Glomerular endothelial cell (primary cell): ENCODE data around the gene INTS6. TPM values are rescaled to one million over a fixed set of nuclear protein-coding genes. Genes with fewer than 3 reads are reported as not detected.

Experiments
- DNase-seq: peaks from one replicate; pipeline ENCODE4 v3.0.0-alpha.2; 2011; ENCODE audit warnings: low read depth, low spot score; ENCODE audit errors: extremely low read depth
- total RNA-seq: library from RNA; depleted of rRNA; stranded (reverse); fragments of >200 nt; gene quantifications from 2 replicates; pipeline ENCODE4 v1.2.3, GENCODE V29; 2015

INTS6 gene
- total RNA-seq, 1 donor from 2014 or later = 26.9 TPM

DNA sequence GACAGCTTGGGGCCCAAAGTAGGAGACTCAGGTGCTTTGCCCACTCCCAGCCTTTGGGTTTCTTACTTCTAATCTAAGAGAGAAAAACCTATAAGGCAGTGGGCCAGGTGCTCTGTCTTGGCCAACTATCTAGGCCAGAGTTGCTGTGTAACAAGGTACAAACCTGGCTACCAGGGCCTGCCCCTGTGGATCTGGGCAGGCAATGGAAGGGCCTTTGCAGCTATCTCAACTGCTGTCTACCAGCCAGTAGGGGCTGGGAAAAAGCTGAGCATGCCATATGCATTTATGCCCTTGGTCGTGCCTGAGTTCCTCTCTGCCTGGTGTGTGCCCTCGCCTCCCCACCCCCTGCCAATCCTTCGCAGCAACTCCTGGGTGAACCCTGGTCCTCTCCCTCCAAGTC, 130.0 kb downstream of the INTS6 start:
- DNase-seq = no peak

DNA sequence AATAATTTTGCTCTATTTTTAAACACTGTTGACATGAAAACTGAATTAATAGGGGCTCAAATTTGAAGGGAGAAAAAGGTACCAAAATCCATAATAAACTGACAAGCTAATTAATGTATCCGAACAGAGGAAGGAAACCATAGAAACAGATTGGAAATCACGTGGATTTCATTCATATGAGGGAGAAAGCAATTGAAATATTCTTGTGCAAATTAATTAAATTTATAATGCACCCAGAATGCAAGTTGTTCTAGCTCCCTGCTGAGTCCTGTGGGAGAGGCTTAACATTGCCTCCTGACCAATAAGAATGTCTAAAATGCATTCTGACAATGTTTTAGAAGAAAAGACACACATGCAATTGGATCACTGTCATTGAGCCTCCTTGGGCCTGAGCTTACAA, 131.0 kb downstream of the INTS6 start:
- DNase-seq = no peak

GRCh38 chr13:51318876-51319275, 134.0 kb downstream of the INTS6 start:
- no peak for DNase-seq

GRCh38 chr13:51318015-51318414, 134.8 kb downstream of the INTS6 start:
- no peak for DNase-seq

- DNase-seq = no peak
These were observed 135.6 kb downstream of the INTS6 start for GRCh38 chr13:51317262-51317661.

- no peak for DNase-seq
These were observed 139.2 kb downstream of the INTS6 start for GRCh38 chr13:51313619-51314018.

DNA sequence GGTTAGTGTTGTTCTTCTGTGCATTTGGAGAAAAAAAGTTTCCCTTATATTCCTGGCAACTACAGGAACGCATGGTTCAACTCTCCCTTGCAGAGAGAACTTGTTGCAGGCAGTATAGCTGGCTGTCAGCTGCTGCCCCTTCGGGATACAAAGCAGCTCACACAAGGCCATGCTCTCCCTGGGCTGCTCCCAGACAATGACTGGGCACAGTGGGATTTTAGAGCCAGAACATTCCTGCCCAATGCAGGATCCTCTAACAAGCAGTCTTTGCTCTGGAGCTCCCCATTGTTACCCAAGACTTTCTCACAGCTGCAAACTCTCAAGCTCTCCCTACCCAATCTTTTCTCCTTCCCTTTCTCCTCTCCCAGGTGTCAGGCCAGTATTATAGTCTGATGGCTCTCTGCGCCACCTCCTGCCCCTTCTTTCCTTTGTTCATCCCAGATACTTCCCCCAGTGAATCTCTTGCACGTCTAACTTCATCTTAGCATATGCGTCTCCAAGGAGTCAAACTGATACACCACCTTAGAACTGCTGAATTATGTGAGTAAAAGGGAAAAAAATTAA, 140.8 kb downstream of the INTS6 start:
- DNase-seq = no peak

Other genes with a start within 250 kb of the INTS6 start
- 10.1 and 16.7 TPM in 2 replicates for gene FAM124A, start 230.6 kb downstream of the INTS6 start, total RNA-seq
- gene SERPINE3, start 113.3 kb downstream of the INTS6 start, total RNA-seq = 0.12 TPM in 1 of 2 replicates, not detected in the other
- gene WDFY2, start 131.4 kb upstream of the INTS6 start, total RNA-seq = 3.9 and 4.9 TPM in 2 replicates